Measurements from ENCODE around the gene UFC1. TPM values are rescaled to one million over a fixed set of nuclear protein-coding genes. Genes with fewer than 3 reads are reported as not detected.
A peak's percentile ranks its signal among the peaks of the same experiment; 100 is the strongest.

UFC1 gene
- total RNA-seq, 2 donors from 2014 or later, result 152 to 154 TPM

GRCh38 chr1:161166669-161167548 is 13.1 kb downstream of the UFC1 start:
- peak overlapping the region; percentile 97 for H3K27ac Mint-ChIP-seq
- peaks cover 9% of the 10 kb centered on the region for H3K36me3 Mint-ChIP-seq (ENCODE audit: low read depth)
- DNase-seq, result no peak
- H3K27me3 Mint-ChIP-seq, result no peaks in the 10 kb centered on the region
- ATAC-seq, result no peak
- peaks cover 38% of the 10 kb centered on the region for H3K4me1 Mint-ChIP-seq
- no peaks in the 10 kb centered on the region for H3K9me3 ChIP-seq (ENCODE audit: control insufficient read depth, low read length, poor library complexity, severe bottlenecking)
- peak overlapping the region; percentile 94 for H3K4me3 Mint-ChIP-seq

DNA sequence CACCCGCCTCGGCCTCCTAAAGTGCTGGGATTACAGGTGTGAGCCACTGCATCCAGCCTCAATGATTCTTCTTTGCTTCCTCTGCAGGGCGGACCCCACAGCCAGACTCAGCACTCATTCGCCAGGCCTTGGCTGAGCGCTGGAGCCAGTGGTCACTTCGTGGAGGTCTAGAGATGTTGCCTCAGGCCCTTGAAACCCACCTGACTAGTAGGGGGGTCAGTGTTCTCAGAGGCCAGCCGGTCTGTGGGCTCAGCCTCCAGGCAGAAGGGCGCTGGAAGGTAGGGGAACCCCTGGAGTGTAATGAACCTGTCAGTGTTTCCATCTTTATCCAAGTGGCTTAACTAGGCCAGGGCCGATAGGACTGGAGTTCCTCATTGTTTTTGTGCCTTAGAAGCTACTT is 15.1 kb downstream of the UFC1 start:
- H3K27ac Mint-ChIP-seq, result peak overlapping the region; percentile 41

DNA sequence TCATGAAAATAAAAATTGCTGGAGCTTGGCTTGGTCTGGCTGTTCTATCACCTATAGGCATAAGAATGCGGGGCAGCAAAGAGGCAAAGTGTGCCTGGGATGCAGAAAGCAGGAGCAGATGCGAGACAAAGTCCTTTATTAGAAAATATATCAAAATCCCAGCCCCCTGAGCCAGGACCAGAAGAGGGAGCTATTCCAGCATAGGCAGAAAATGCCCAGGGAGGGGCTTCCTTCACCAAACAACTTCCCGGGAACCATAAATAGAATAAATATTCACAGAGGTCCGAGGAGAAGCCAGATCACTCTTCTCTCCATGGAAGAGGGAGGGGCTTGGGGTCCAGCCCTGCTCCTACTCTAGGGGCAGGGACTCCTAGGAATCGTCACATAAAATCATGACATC is 17.4 kb downstream of the UFC1 start:
- peak overlapping the region; percentile 25 for H3K4me3 Mint-ChIP-seq
- peaks cover 9% of the 10 kb centered on the region for H3K36me3 Mint-ChIP-seq (ENCODE audit: low read depth)
- no peaks in the 10 kb centered on the region for H3K9me3 ChIP-seq (ENCODE audit: control insufficient read depth, low read length, poor library complexity, severe bottlenecking)
- DNase-seq, result no peak
- peaks cover 47% of the 10 kb centered on the region for H3K4me1 Mint-ChIP-seq
- H3K27ac Mint-ChIP-seq, result peak overlapping the region; percentile 87
- no peaks in the 10 kb centered on the region for H3K27me3 Mint-ChIP-seq
- ATAC-seq, result no peak

More for the DNA sequence above, 15.1 kb downstream of the UFC1 start:
- Mint-ChIP-seq H3K36me3 (ENCODE audit: low read depth) (peaks cover 6% of the 10 kb centered on the region), H3K27me3 (no peaks in the 10 kb centered on the region), H3K4me3 (peak overlapping the region; percentile 94), H3K4me1 (peaks cover 41% of the 10 kb centered on the region)
- no peaks in the 10 kb centered on the region for H3K9me3 ChIP-seq (ENCODE audit: control insufficient read depth, low read length, poor library complexity, severe bottlenecking)
- no peak for ATAC-seq
- no peak for DNase-seq

GRCh38 chr1:161171696-161172095 is 17.9 kb downstream of the UFC1 start:
- ATAC-seq, result no peak
- H3K27ac Mint-ChIP-seq, result peak overlapping the region; percentile 87

GRCh38 chr1:161172349-161172748 is 18.6 kb downstream of the UFC1 start:
- Mint-ChIP-seq H3K4me3 (no peak overlapping the region), H3K27ac (peak overlapping the region; percentile 87), H3K36me3 (ENCODE audit: low read depth) (peaks cover 12% of the 10 kb centered on the region), H3K27me3 (no peaks in the 10 kb centered on the region), H3K4me1 (peaks cover 49% of the 10 kb centered on the region)
- ATAC-seq, result no peak
- H3K9me3 ChIP-seq (ENCODE audit: control insufficient read depth, low read length, poor library complexity, severe bottlenecking), result no peaks in the 10 kb centered on the region
- no peak for DNase-seq

More at GRCh38 chr1:161171696-161172095, 17.9 kb downstream of the UFC1 start:
- no peak for DNase-seq
- no peak overlapping the region for H3K4me3 Mint-ChIP-seq
- H3K4me1 Mint-ChIP-seq, result peaks cover 49% of the 10 kb centered on the region
- H3K36me3 Mint-ChIP-seq (ENCODE audit: low read depth), result peaks cover 9% of the 10 kb centered on the region
- no peaks in the 10 kb centered on the region for H3K27me3 Mint-ChIP-seq
- H3K9me3 ChIP-seq (ENCODE audit: control insufficient read depth, low read length, poor library complexity, severe bottlenecking), result no peaks in the 10 kb centered on the region

- no peaks in the 10 kb centered on the region for H3K9me3 ChIP-seq (ENCODE audit: control insufficient read depth, low read length, poor library complexity, severe bottlenecking)
- peak overlapping the region; percentile 87 for H3K27ac Mint-ChIP-seq
- peaks cover 12% of the 10 kb centered on the region for H3K36me3 Mint-ChIP-seq (ENCODE audit: low read depth)
- no peak for DNase-seq
- H3K27me3 Mint-ChIP-seq, result no peaks in the 10 kb centered on the region
- no peak for ATAC-seq
- no peak overlapping the region for H3K4me3 Mint-ChIP-seq
- H3K4me1 Mint-ChIP-seq, result peaks cover 52% of the 10 kb centered on the region
These were observed 19.1 kb downstream of the UFC1 start for GRCh38 chr1:161172776-161173376.

DNA sequence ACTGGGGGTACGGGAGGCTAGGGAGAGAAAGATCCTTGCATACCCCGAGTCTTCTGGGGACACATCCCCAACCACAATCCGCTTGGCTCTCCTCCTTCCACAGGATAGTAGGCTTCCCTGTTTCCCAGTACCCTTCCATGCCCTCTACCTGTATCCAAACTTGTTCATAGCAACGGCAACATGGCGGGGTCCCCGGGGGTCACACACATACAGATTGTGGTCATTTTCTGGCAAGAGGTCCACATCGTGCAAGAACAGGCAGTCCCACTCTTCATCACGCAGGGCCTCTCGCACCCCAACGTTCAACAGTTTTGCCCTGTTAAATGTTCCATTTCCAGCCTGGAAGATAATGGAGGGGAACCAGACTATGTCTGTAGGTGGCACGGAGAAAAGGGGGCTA is 19.9 kb downstream of the UFC1 start:
- ATAC-seq, result no peak
- DNase-seq, result no peak
- H3K9me3 ChIP-seq (ENCODE audit: control insufficient read depth, low read length, poor library complexity, severe bottlenecking), result no peaks in the 10 kb centered on the region
- H3K4me1 Mint-ChIP-seq, result peaks cover 50% of the 10 kb centered on the region
- H3K27ac Mint-ChIP-seq, result peak overlapping the region; percentile 87
- no peaks in the 10 kb centered on the region for H3K27me3 Mint-ChIP-seq
- peaks cover 12% of the 10 kb centered on the region for H3K36me3 Mint-ChIP-seq (ENCODE audit: low read depth)
- H3K4me3 Mint-ChIP-seq, result no peak overlapping the region

DNA sequence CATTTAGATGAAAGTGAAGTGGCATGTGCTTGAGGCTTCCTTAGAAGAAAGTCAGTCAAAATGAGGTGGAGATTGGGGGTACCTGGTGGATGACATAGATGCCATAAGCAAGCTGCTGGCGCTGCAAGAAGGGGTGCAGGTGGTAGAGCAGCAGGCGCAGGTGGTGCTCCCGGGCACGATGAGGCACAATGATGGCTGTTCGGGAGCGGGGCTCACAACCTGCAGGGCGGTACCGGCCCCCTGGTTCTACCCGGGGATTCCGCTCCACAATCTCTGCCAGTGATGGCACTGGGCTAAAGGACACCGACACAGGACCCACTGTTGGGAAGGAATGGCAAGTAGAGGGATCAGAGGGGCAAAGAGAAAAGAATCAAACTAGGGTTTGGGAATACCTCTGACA is 21.1 kb downstream of the UFC1 start:
- ATAC-seq (no peak), DNase-seq (no peak)
- peaks cover 12% of the 10 kb centered on the region for H3K36me3 Mint-ChIP-seq (ENCODE audit: low read depth)
- no peaks in the 10 kb centered on the region for H3K9me3 ChIP-seq (ENCODE audit: control insufficient read depth, low read length, poor library complexity, severe bottlenecking)
- no peaks in the 10 kb centered on the region for H3K27me3 Mint-ChIP-seq
- peak overlapping the region; percentile 93 for H3K27ac Mint-ChIP-seq
- no peak overlapping the region for H3K4me3 Mint-ChIP-seq
- peaks cover 51% of the 10 kb centered on the region for H3K4me1 Mint-ChIP-seq

DNA sequence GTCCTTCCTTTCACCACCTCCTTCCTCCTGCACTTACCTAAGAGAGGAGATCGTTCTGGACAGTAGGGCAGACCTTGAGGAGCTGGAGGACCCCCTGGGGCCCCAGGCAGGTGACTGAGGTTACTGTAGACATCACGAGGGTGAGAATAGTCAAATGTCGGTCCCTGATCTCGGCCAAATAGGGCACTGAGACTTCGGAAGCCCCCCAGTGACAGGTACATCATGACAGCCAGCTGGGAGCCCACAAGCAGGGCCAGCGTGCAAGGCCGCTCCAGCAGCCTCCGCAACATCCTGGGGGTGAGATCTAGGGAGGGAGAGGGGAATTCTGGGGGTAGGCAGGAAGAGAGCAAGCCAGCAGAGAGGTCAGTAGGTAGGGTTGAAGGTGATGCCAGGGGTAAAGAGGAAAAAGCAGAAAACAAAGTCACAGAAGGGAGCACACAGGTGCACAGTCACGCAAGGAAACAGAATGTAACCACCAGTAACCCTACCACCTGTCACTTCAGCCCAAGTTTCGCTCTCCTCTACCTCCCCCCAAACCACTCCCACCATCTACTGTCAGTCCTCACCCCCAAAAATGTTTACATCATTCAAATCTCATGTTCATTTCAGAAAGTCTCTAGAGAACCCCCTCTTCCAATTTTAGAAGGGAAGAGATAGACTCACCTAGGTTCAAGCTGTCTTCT is 22.1 kb downstream of the UFC1 start:
- DNase-seq (no peak), ATAC-seq (no peak)
- peak overlapping the region; percentile 93 for H3K27ac Mint-ChIP-seq
- H3K9me3 ChIP-seq (ENCODE audit: control insufficient read depth, low read length, poor library complexity, severe bottlenecking), result no peaks in the 10 kb centered on the region
- no peaks in the 10 kb centered on the region for H3K27me3 Mint-ChIP-seq
- peak overlapping the region; percentile 100 for H3K4me3 Mint-ChIP-seq
- H3K36me3 Mint-ChIP-seq (ENCODE audit: low read depth), result peaks cover 12% of the 10 kb centered on the region
- peaks cover 57% of the 10 kb centered on the region for H3K4me1 Mint-ChIP-seq

- H3K4me3 Mint-ChIP-seq, result peak overlapping the region; percentile 100
- H3K27me3 Mint-ChIP-seq, result no peaks in the 10 kb centered on the region
- no peak for DNase-seq
- peak overlapping the region; percentile 93 for H3K27ac Mint-ChIP-seq
- no peak for ATAC-seq
- peaks cover 10% of the 10 kb centered on the region for H3K36me3 Mint-ChIP-seq (ENCODE audit: low read depth)
- peaks cover 55% of the 10 kb centered on the region for H3K4me1 Mint-ChIP-seq
- H3K9me3 ChIP-seq (ENCODE audit: control insufficient read depth, low read length, poor library complexity, severe bottlenecking), result no peaks in the 10 kb centered on the region
These were observed 22.8 kb downstream of the UFC1 start for GRCh38 chr1:161176468-161177111.

DNA sequence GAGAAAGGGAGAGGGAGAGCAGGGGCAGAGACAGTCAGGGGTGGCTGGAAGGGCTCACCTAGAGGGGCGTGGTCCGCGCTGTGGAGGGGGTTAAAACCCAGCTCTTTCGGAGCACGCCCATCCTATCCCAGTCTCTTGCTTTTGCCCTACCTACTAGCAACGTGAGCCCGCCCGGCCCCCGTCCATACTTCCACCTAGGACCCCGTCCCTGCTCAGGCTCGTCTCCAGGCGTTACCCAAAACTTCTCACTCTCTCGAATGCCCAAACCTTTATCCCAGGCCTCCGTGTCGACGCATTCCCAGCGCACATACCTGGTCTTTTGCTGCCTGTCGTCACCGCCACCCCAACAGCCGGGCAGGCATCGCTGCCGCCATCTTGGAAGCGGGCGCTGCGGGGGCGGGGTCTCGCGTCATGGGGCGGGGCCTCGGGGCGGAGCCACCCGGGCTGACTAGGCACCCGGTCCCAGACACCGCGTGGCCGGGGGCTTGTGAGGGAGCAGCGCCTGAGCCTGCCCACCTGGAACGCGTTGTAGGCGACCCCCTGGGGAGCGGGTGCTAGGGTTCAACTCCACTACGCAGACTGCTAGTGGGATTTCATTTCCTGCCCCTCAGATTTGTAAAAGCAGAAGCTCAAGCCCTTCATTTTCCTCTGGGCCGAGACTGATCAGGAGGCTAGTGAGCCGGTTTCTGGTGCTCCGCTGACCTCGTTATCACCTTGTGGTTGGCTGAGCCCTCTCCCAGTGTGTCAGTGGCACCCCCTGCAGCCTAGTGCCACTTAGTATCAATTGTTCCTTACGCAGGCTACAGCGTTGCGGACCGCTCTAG is 23.5 kb downstream of the UFC1 start, which contains the start of gene B4GALT3:
TSS of gene B4GALT3 (minus strand) at position 396 of the 824 bp plus-strand sequence. CDS start 1,447 bp downstream, outside the sequence.
- Mint-ChIP-seq H3K27ac (peak within 1 kb of the TSS; percentile 93), H3K27me3 (no peaks in the 10 kb centered on the region), H3K36me3 (ENCODE audit: low read depth) (peaks cover 10% of the 10 kb centered on the region), H3K4me3 (peak within 1 kb of the TSS; percentile 100), H3K4me1 (peaks cover 59% of the 10 kb centered on the region)
- peak; percentile 93 for ATAC-seq
- peak; percentile 91 to 95 (median 93) for DNase-seq
- no peaks in the 10 kb centered on the region for H3K9me3 ChIP-seq (ENCODE audit: control insufficient read depth, low read length, poor library complexity, severe bottlenecking)

DNA sequence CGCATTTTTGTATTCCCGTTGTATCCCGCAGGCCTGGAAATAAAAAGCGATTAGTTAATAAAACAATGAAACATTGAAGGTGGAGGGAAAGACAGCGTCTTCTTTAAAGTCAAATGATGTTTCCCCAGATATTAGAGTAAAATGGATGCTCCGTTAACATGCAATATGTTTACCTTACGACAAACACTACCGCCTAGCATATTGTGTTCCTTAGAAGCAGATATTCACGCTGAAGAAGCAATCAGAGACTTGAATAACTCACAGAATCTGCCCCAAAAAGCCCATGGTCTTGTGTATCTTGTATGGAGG is 24.1 kb downstream of the UFC1 start:
- DNase-seq (no peak), ATAC-seq (no peak)
- no peaks in the 10 kb centered on the region for H3K9me3 ChIP-seq (ENCODE audit: control insufficient read depth, low read length, poor library complexity, severe bottlenecking)
- Mint-ChIP-seq H3K27me3 (no peaks in the 10 kb centered on the region), H3K4me3 (peak overlapping the region; percentile 100), H3K36me3 (ENCODE audit: low read depth) (peaks cover 10% of the 10 kb centered on the region), H3K27ac (peak overlapping the region; percentile 93), H3K4me1 (peaks cover 57% of the 10 kb centered on the region)

All from T-helper 17 cell (primary cell).